GM23338 (cell line): ENCODE measurements around the gene COPZ1.

ENCODE experiments used
- CREB1 ChIP-seq: fragments of 250-450 bp; sonication (Bioruptor Pico); IDR thresholded peaks from 2 replicates; pipeline ENCODE4 v1.5.0; 2020; ENCODE audit warnings: low read depth, mild to moderate bottlenecking, moderate library complexity
- EZH2 ChIP-seq: fragments of 200-600 bp; sonication (generic); IDR thresholded peaks from one replicate; pipeline ENCODE4 v1.8.0; 2017; ENCODE audit warnings: antibody characterized with exemption, mild to moderate bottlenecking, low read depth; ENCODE audit not compliant: unreplicated experiment
- EZH2phosphoT487 ChIP-seq: fragments of 200-600 bp; sonication (generic); IDR thresholded peaks from one replicate; pipeline ENCODE4 v1.8.1; 2018; ENCODE audit warnings: antibody characterized with exemption; ENCODE audit not compliant: unreplicated experiment
- JUNB ChIP-seq: IDR thresholded peaks from one replicate; pipeline ENCODE4 v1.6.1; 2016; ENCODE audit warnings: antibody characterized with exemption; ENCODE audit not compliant: unreplicated experiment
- NANOG ChIP-seq: IDR thresholded peaks from 2 replicates; pipeline ENCODE4 v1.6.1; 2016; ENCODE audit warnings: antibody characterized with exemption, borderline replicate concordance
- POLR2AphosphoS5 ChIP-seq: IDR thresholded peaks from 2 replicates; pipeline ENCODE4 v1.6.1; 2016; ENCODE audit warnings: antibody characterized with exemption, low read depth
- ZNF114 ChIP-seq: fragments of 250-450 bp; sonication (Bioruptor Pico); IDR thresholded peaks from 2 replicates; pipeline ENCODE4 v1.5.0; 2020; ENCODE audit warnings: mild to moderate bottlenecking, moderate library complexity
- TF ChIP-seq, protein P1 (sequence below), 2 experiments: fragments of 200-600 bp in 1 of 2; sonication (generic) in 1 of 2; conservative IDR thresholded peaks; 2 replicates each; pipeline versions ENCODE4 v1.5.1 to v1.6.1; 2016 to 2017; ENCODE audit warnings: antibody characterized with exemption in 2 of 2, low read depth in 2 of 2, mild to moderate bottlenecking in 2 of 2, moderate library complexity in 1 of 2
- TF ChIP-seq, protein P2 (sequence below): IDR thresholded peaks from one replicate; pipeline ENCODE4 v1.6.1; 2018; ENCODE audit warnings: antibody characterized with exemption; ENCODE audit not compliant: unreplicated experiment
- TF ChIP-seq, protein P3 (sequence below): IDR thresholded peaks from 2 replicates; pipeline ENCODE4 v1.6.1; 2016; ENCODE audit warnings: antibody characterized with exemption

DNA sequence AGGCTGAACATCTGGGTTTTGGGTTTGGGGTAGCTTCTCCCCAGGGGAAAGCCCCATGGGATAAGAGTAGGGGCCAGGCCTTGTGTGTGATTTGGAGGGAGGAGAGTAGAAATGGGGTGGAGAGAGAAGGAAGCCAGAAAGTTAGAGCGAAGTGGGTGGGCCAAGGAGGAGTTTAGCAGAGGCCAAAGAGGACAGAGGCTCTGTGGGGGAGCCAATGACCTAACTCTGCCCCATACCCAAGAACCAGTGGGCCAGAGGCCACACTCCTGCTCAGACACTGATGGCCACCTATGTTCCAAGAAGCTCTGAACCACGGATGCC, 50.3 kb downstream of the COPZ1 start:
- TF ChIP-seq, protein P1, sequence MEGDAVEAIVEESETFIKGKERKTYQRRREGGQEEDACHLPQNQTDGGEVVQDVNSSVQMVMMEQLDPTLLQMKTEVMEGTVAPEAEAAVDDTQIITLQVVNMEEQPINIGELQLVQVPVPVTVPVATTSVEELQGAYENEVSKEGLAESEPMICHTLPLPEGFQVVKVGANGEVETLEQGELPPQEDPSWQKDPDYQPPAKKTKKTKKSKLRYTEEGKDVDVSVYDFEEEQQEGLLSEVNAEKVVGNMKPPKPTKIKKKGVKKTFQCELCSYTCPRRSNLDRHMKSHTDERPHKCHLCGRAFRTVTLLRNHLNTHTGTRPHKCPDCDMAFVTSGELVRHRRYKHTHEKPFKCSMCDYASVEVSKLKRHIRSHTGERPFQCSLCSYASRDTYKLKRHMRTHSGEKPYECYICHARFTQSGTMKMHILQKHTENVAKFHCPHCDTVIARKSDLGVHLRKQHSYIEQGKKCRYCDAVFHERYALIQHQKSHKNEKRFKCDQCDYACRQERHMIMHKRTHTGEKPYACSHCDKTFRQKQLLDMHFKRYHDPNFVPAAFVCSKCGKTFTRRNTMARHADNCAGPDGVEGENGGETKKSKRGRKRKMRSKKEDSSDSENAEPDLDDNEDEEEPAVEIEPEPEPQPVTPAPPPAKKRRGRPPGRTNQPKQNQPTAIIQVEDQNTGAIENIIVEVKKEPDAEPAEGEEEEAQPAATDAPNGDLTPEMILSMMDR (conservative IDR thresholded peaks at IDR 0.05; ENCODE audit: low read depth in 2 of 2), result no peak
- TF ChIP-seq, protein P2, sequence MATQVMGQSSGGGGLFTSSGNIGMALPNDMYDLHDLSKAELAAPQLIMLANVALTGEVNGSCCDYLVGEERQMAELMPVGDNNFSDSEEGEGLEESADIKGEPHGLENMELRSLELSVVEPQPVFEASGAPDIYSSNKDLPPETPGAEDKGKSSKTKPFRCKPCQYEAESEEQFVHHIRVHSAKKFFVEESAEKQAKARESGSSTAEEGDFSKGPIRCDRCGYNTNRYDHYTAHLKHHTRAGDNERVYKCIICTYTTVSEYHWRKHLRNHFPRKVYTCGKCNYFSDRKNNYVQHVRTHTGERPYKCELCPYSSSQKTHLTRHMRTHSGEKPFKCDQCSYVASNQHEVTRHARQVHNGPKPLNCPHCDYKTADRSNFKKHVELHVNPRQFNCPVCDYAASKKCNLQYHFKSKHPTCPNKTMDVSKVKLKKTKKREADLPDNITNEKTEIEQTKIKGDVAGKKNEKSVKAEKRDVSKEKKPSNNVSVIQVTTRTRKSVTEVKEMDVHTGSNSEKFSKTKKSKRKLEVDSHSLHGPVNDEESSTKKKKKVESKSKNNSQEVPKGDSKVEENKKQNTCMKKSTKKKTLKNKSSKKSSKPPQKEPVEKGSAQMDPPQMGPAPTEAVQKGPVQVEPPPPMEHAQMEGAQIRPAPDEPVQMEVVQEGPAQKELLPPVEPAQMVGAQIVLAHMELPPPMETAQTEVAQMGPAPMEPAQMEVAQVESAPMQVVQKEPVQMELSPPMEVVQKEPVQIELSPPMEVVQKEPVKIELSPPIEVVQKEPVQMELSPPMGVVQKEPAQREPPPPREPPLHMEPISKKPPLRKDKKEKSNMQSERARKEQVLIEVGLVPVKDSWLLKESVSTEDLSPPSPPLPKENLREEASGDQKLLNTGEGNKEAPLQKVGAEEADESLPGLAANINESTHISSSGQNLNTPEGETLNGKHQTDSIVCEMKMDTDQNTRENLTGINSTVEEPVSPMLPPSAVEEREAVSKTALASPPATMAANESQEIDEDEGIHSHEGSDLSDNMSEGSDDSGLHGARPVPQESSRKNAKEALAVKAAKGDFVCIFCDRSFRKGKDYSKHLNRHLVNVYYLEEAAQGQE, result no peak
- TF ChIP-seq POLR2AphosphoS5 (no peak), EZH2phosphoT487 (no peak), NANOG (no peak), EZH2 (no peak), JUNB (no peak), CREB1 (CRISPR knock-in tag) (no peak), ZNF114 (no peak)
- TF ChIP-seq, protein P3, sequence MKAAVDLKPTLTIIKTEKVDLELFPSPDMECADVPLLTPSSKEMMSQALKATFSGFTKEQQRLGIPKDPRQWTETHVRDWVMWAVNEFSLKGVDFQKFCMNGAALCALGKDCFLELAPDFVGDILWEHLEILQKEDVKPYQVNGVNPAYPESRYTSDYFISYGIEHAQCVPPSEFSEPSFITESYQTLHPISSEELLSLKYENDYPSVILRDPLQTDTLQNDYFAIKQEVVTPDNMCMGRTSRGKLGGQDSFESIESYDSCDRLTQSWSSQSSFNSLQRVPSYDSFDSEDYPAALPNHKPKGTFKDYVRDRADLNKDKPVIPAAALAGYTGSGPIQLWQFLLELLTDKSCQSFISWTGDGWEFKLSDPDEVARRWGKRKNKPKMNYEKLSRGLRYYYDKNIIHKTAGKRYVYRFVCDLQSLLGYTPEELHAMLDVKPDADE, result no peak
